ENCODE results near the gene SLX4IP. TPM values are rescaled to one million over a fixed set of nuclear protein-coding genes. Genes with fewer than 3 reads are reported as not detected.

The SLX4IP gene
- total and polyA plus RNA-seq, 2 of the 13 experiments (the other 11 are each of a cell fraction or from before 2014, with no cell fraction given), result 3.6 to 7.3 TPM

DNA sequence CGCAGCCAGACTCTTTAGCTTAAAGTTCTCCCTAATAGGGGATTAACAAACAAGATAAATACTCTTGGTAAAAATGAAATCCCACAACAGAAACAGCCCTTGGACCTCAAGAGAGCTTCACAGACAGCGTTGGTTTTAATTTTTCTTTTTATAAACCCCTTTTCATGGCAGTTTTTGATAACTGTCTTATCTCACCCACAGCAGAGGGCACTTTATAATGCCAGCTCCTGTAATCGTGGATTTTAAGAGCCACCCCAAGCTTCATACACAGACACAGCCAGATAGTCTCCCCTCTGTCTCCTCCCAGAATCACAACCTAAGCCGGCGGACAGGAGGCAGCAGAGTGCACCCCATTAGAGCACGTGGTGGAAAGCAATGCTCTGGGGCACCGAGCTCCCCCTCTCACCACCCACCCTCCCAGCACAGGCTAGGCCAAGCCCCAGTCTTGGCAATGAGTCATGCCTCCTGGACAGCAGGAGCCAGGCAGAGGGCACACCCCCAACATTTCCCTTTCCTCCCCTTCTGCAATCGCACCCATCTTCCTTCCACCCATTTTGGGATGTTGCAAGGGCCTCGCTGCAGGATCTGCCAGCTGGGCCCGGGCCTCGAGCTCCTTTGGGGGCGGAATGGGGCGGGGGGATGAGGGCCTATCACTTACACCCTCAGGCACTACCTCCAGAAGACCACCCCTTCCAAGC lies 236.3 kb downstream of the SLX4IP start (continued):
- TF ChIP-seq HBP1 (CRISPR knock-in tag; IDR thresholded peaks at IDR 0.05; ENCODE audit: low read depth), result no peak
- TF ChIP-seq THRA (CRISPR knock-in tag; IDR thresholded peaks at IDR 0.05; ENCODE audit: borderline replicate concordance), result peak; percentile 55; the same call in 1 of the 2 replicates
- peak; percentile 95; the same call in 1 of the 3 replicates for TF ChIP-seq MXI1 (IDR thresholded peaks at IDR 0.05; ENCODE audit: borderline replicate concordance, low read depth, low read length)
- TF ChIP-seq KMT2B (CRISPR knock-in tag; IDR thresholded peaks at IDR 0.05), result peak; percentile 82; the same call in 1 of the 2 replicates
- TF ChIP-seq ZNF816 (CRISPR knock-in tag; IDR thresholded peaks at IDR 0.05; ENCODE audit: borderline replicate concordance), result peak; percentile 88
- TF ChIP-seq E2F5 (CRISPR knock-in tag; conservative IDR thresholded peaks at IDR 0.05), result no peak; the same call in 1 of the 2 replicates
- TF ChIP-seq ZNF468 (CRISPR knock-in tag; IDR thresholded peaks at IDR 0.05), result no peak
- no peak for TF ChIP-seq ZNF619 (CRISPR knock-in tag; IDR thresholded peaks at IDR 0.05)
- peak; percentile 80 for TF ChIP-seq CTCF (CRISPR knock-in tag; IDR thresholded peaks at IDR 0.05)
- TF ChIP-seq TGIF2 (CRISPR knock-in tag; IDR thresholded peaks at IDR 0.05), result peak; percentile 89
- TF ChIP-seq HNRNPUL1 (IDR thresholded peaks at IDR 0.05; ENCODE audit: low read depth, low read length), result no peak
- peak; percentile 45; the same call in 1 of the 2 replicates for TF ChIP-seq ZSCAN25 (CRISPR knock-in tag; IDR thresholded peaks at IDR 0.05)
- no peak for TF ChIP-seq ZNF275 (CRISPR knock-in tag; IDR thresholded peaks at IDR 0.05; ENCODE audit: borderline replicate concordance)
- TF ChIP-seq CBX5 (CRISPR knock-in tag; IDR thresholded peaks at IDR 0.05; ENCODE audit: borderline replicate concordance), result peak; percentile 62; the same call in 1 of the 2 replicates
- TF ChIP-seq, protein P1, sequence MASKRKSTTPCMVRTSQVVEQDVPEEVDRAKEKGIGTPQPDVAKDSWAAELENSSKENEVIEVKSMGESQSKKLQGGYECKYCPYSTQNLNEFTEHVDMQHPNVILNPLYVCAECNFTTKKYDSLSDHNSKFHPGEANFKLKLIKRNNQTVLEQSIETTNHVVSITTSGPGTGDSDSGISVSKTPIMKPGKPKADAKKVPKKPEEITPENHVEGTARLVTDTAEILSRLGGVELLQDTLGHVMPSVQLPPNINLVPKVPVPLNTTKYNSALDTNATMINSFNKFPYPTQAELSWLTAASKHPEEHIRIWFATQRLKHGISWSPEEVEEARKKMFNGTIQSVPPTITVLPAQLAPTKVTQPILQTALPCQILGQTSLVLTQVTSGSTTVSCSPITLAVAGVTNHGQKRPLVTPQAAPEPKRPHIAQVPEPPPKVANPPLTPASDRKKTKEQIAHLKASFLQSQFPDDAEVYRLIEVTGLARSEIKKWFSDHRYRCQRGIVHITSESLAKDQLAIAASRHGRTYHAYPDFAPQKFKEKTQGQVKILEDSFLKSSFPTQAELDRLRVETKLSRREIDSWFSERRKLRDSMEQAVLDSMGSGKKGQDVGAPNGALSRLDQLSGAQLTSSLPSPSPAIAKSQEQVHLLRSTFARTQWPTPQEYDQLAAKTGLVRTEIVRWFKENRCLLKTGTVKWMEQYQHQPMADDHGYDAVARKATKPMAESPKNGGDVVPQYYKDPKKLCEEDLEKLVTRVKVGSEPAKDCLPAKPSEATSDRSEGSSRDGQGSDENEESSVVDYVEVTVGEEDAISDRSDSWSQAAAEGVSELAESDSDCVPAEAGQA (IDR thresholded peaks at IDR 0.05; ENCODE audit: low read depth), result no peak
- TF ChIP-seq, protein P1 (CRISPR knock-in tag; IDR thresholded peaks at IDR 0.05; ENCODE audit: borderline replicate concordance), result no peak
